Smooth muscle cell (in vitro differentiated cells): ENCODE results near the gene PLCB1. TPM values are rescaled to one million over a fixed set of nuclear protein-coding genes. Genes with fewer than 3 reads are reported as not detected.

ENCODE experiments used
- DNase-seq: peaks from one replicate; lab custom pipeline; 2025; ENCODE audit not compliant: unreplicated experiment; lab: John Stamatoyannopoulos, UW
- H2AFZ ChIP-seq: fragments of 200-600 bp; sonication (generic); 2 replicates; pipeline ENCODE4 v1.6.0; 2016; ENCODE audit warnings: antibody characterized with exemption, low read depth, mild to moderate bottlenecking
- H3F3A ChIP-seq: fragments of 200-600 bp; sonication (generic); 2 replicates; pipeline ENCODE4 v1.6.0; 2017; ENCODE audit warnings: antibody characterized with exemption, low read depth
- H3K27ac ChIP-seq: fragments of 200-600 bp; sonication (generic); 2 replicates; pipeline ENCODE4 v1.5.1; 2016; ENCODE audit warnings: low read depth, mild to moderate bottlenecking
- H3K27me3 ChIP-seq: fragments of 200-600 bp; sonication (generic); 2 replicates; pipeline ENCODE4 v1.6.1; 2016; ENCODE audit warnings: low read depth, mild to moderate bottlenecking
- H3K36me3 ChIP-seq: fragments of 200-600 bp; sonication (generic); 2 replicates; pipeline ENCODE4 v1.5.1; 2016; ENCODE audit warnings: low read depth
- H3K4me1 ChIP-seq: fragments of 200-600 bp; sonication (generic); 2 replicates; pipeline ENCODE4 v1.5.1; 2016; ENCODE audit warnings: low read depth
- H3K4me2 ChIP-seq: fragments of 200-600 bp; sonication (generic); 2 replicates; pipeline ENCODE4 v1.6.0; 2016; ENCODE audit warnings: mild to moderate bottlenecking
- H3K4me3 ChIP-seq: fragments of 200-600 bp; sonication (generic); 2 replicates; pipeline ENCODE4 v1.5.1; 2016; ENCODE audit warnings: mild to moderate bottlenecking
- H3K79me2 ChIP-seq: fragments of 200-600 bp; sonication (generic); 2 replicates; pipeline ENCODE4 v1.6.0; 2016; ENCODE audit warnings: low read depth, mild to moderate bottlenecking
- H3K9ac ChIP-seq: fragments of 200-600 bp; sonication (generic); 2 replicates; pipeline ENCODE4 v1.6.0; 2016; ENCODE audit warnings: low read depth
- H3K9me3 ChIP-seq: fragments of 200-600 bp; sonication (generic); replicated peaks from 2 replicates; pipeline ENCODE4 v1.5.1; 2016; ENCODE audit warnings: low read depth
- H4K20me1 ChIP-seq: fragments of 200-600 bp; sonication (generic); 2 replicates; pipeline ENCODE4 v1.6.0; 2016; ENCODE audit warnings: low read depth
- WGBS: methylation state at CpG from one replicate; pipeline ENCODE4 v1.1.7; 2016; ENCODE audit warnings: low lambda C conversion rate; 5-methylcytosine and 5-hydroxymethylcytosine counted together
- polyA plus RNA-seq: library from polyadenylated mRNA; unstranded; fragments of >200 nt; fragmentation: Nextera tagmentation; extraction: Ambion mirVana; gene quantifications from 2 replicates; pipeline ENCODE4 v1.2.1, GENCODE V29; 2016
- total RNA-seq: library from RNA; depleted of rRNA; stranded (reverse); fragments of >200 nt; gene quantifications from 2 replicates; pipeline ENCODE4 v1.2.3, GENCODE V29; 2014
- TF ChIP-seq, protein P1 (sequence below): fragments of 200-600 bp; sonication (generic); IDR thresholded peaks from 2 replicates; pipeline ENCODE4 v1.5.1; 2017; ENCODE audit warnings: borderline replicate concordance, mild to moderate bottlenecking, antibody characterized with exemption; ENCODE audit not compliant: insufficient read depth, poor library complexity, severe bottlenecking

PLCB1 gene
- total and polyA plus RNA-seq, 2 experiments from 2014 or later = 4.7 to 25.3 TPM

DNA sequence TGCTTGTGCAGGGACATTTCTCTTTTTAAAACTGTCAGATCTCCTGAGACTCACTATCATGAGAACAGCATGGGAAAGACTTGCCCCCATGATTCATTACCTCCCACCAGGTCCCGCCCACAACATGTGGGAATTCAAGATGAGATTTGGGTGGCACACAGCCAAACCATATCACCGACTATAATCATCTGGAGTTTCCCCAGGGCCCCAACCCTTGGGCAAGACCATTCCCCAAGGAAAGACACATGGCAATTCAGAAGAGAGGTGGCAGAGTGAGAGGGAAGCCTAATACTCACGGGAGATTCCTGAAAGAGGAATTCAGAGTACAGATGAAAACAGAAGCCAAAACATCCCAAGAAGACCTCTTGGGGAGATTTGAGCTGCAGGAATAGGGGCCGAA is 645.8 kb downstream of the PLCB1 start:
- Histone ChIP-seq H3K9ac (no peak overlapping the region), H2AFZ (no peak overlapping the region), H4K20me1 (no peaks in the 10 kb centered on the region), H3K4me2 (no peak overlapping the region), H3K27ac (no peak overlapping the region), H3K4me1 (no peaks in the 10 kb centered on the region), H3K36me3 (no peaks in the 10 kb centered on the region), H3K79me2 (no peaks in the 10 kb centered on the region), H3K27me3 (no peaks in the 10 kb centered on the region), H3K4me3 (no peak overlapping the region), H3K9me3 (no peaks in the 10 kb centered on the region), H3F3A (no peaks in the 10 kb centered on the region)
- no peak for DNase-seq
- TF ChIP-seq, protein P1, sequence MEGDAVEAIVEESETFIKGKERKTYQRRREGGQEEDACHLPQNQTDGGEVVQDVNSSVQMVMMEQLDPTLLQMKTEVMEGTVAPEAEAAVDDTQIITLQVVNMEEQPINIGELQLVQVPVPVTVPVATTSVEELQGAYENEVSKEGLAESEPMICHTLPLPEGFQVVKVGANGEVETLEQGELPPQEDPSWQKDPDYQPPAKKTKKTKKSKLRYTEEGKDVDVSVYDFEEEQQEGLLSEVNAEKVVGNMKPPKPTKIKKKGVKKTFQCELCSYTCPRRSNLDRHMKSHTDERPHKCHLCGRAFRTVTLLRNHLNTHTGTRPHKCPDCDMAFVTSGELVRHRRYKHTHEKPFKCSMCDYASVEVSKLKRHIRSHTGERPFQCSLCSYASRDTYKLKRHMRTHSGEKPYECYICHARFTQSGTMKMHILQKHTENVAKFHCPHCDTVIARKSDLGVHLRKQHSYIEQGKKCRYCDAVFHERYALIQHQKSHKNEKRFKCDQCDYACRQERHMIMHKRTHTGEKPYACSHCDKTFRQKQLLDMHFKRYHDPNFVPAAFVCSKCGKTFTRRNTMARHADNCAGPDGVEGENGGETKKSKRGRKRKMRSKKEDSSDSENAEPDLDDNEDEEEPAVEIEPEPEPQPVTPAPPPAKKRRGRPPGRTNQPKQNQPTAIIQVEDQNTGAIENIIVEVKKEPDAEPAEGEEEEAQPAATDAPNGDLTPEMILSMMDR = no peak
- WGBS = 85% methylated on average over 4 of the region's 4 CpGs

DNA sequence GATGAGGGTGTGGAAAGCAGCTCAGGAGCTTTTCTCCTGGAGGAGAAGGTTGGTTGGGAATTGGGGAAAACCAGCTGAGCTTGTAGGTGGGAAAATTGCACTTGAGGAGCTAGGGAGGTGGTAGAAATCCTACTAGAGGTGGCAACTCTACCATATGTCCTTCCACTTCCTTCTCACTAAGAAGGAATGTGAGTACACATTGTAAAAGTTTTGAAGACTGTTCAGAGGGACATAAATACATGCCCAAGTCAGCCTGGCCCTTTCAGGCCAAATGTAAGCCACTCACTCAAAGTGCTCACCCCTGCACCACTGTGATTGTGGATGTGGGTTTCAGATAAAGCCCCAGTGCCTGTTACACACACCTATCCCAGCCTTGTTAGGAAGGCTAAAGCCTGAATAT is 646.3 kb downstream of the PLCB1 start:
- Histone ChIP-seq H3K9me3 (no peaks in the 10 kb centered on the region), H3K9ac (no peak overlapping the region), H3K4me2 (no peak overlapping the region), H4K20me1 (no peaks in the 10 kb centered on the region), H3K4me1 (no peaks in the 10 kb centered on the region), H3K27ac (no peak overlapping the region), H3K79me2 (no peaks in the 10 kb centered on the region), H2AFZ (no peak overlapping the region), H3K27me3 (no peaks in the 10 kb centered on the region), H3K4me3 (no peak overlapping the region), H3F3A (no peaks in the 10 kb centered on the region), H3K36me3 (no peaks in the 10 kb centered on the region)
- TF ChIP-seq, protein P1 = no peak
- DNase-seq = no peak

DNA sequence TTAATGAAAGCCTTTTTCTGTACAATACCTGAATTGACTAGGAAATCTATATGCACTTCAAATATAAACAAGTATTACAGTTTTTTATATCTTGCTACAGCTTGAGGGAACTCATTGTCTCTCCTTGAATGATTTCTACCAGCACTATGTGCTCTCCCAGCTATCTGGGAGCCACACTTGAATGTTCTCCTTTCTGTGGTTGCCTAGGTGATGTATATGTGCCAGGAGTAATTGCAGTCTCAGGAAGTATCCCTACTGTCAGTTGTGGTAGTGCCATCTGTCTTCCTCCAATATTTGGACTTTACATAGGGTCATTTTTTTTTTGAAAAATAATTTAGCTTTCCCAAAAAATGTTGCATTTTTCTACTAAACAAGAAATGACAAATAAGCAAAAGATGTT is 648.8 kb downstream of the PLCB1 start:
- Histone ChIP-seq H3K4me1 (no peaks in the 10 kb centered on the region), H3K36me3 (no peaks in the 10 kb centered on the region), H3K4me3 (no peak overlapping the region), H2AFZ (no peak overlapping the region), H3K27ac (no peak overlapping the region), H3K27me3 (no peaks in the 10 kb centered on the region), H3K9me3 (no peaks in the 10 kb centered on the region), H3K79me2 (no peaks in the 10 kb centered on the region), H3F3A (no peaks in the 10 kb centered on the region), H4K20me1 (no peaks in the 10 kb centered on the region), H3K9ac (no peak overlapping the region), H3K4me2 (no peak overlapping the region)
- DNase-seq = no peak
- TF ChIP-seq, protein P1 = no peak

DNA sequence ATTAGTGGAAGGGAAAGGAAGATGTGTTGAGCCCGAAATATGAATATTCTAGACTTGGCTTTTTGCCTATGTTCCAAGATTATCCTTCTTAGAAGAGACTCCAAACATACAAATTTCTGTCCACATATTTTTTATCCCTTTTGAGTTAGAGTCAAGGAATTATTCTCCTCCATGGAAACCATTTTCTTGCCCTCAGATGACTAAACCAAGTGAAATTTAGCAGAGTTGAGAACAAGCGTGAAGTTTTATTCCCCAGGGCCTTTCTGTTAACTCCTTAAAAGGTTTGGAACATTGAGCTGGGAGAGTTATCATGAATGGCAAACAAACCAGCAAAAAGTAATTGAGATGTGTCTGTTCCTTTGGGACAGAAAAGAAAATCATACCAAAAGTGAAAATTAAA is 650.7 kb downstream of the PLCB1 start:
- Histone ChIP-seq H3K4me3 (no peak overlapping the region), H3F3A (no peaks in the 10 kb centered on the region), H3K9ac (no peak overlapping the region), H3K27me3 (no peaks in the 10 kb centered on the region), H3K27ac (no peak overlapping the region), H2AFZ (no peak overlapping the region), H3K79me2 (no peaks in the 10 kb centered on the region), H3K9me3 (no peaks in the 10 kb centered on the region), H3K36me3 (no peaks in the 10 kb centered on the region), H4K20me1 (no peaks in the 10 kb centered on the region), H3K4me2 (no peak overlapping the region), H3K4me1 (no peaks in the 10 kb centered on the region)
- TF ChIP-seq, protein P1 = no peak
- DNase-seq = no peak
- 56% methylated on average over 2 of the region's 2 CpGs for WGBS
